CD4-positive, CD25-positive, alpha-beta regulatory T cell (primary cell): ENCODE measurements around the gene BTRC. TPM values are rescaled to one million over a fixed set of nuclear protein-coding genes. Genes with fewer than 3 reads are reported as not detected.

Experiments
- ATAC-seq, 2 donors: fragments of 150-1000 bp; cut with Tn5 transposase; one replicate each; pipeline ENCODE4 v1.10.0; 2021; ENCODE audit warnings: low read depth in 2 of 2, moderate number of reproducible peaks in 2 of 2, moderate library complexity in 1 of 2
- DNase-seq, 3 donors: peaks; one replicate each; pipeline versions ENCODE4 v3.0.0 to v3.0.0-alpha.2; 2012 to 2022; ENCODE audit warnings: mixed read lengths in 1 of 3
- H3K27ac ChIP-seq: one replicate; pipeline ENCODE4 v1.7.0; 2013; ENCODE audit warnings: mild to moderate bottlenecking, low read length; ENCODE audit not compliant: insufficient read depth, poor library complexity, severe bottlenecking
- H3K27me3 ChIP-seq: one replicate; pipeline ENCODE4 v1.7.0; 2013; ENCODE audit warnings: low read length; ENCODE audit not compliant: control insufficient read depth, insufficient read depth
- H3K36me3 ChIP-seq: one replicate; pipeline ENCODE4 v1.7.0; 2013; ENCODE audit warnings: mild to moderate bottlenecking, low read length, moderate library complexity; ENCODE audit not compliant: control insufficient read depth, insufficient read depth
- H3K4me1 ChIP-seq: 2 replicates; pipeline ENCODE4 v1.7.0; 2013; ENCODE audit warnings: mild to moderate bottlenecking, low read length; ENCODE audit not compliant: insufficient read depth, control insufficient read depth, poor library complexity, severe bottlenecking
- H3K4me3 ChIP-seq: one replicate; pipeline ENCODE4 v1.7.0; 2013; ENCODE audit warnings: low read depth, mild to moderate bottlenecking, low read length, moderate library complexity
- H3K9me3 ChIP-seq, 2 experiments: 1 replicate in 1 of 2; 2 replicates in 1 of 2; pipeline ENCODE4 v1.7.0; 2013; ENCODE audit warnings: low read length in 2 of 2, mild to moderate bottlenecking in 1 of 2, moderate library complexity in 1 of 2; ENCODE audit not compliant: control insufficient read depth in 2 of 2
- H3K27ac Mint-ChIP-seq, 3 donors: one replicate each; pipeline ENCODE4 v1.8.0; 2020 to 2022; ENCODE audit warnings: mild to moderate bottlenecking in 3 of 3, mixed read lengths in 3 of 3, moderate library complexity in 2 of 3
- H3K27me3 Mint-ChIP-seq: one replicate; pipeline ENCODE4 v1.8.0; 2022; ENCODE audit warnings: mild to moderate bottlenecking, mixed read lengths
- H3K36me3 Mint-ChIP-seq: one replicate; pipeline ENCODE4 v1.8.0; 2020; ENCODE audit warnings: mixed read lengths
- H3K4me1 Mint-ChIP-seq, 4 donors: one replicate each; pipeline ENCODE4 v1.8.0; 2020 to 2022; ENCODE audit warnings: mixed read lengths in 4 of 4, mild to moderate bottlenecking in 1 of 4
- H3K4me3 Mint-ChIP-seq, 4 donors: one replicate each; pipeline ENCODE4 v1.8.0; 2020 to 2022; ENCODE audit warnings: mild to moderate bottlenecking in 4 of 4, mixed read lengths in 4 of 4, moderate library complexity in 3 of 4
- H3K9me3 Mint-ChIP-seq, 7 donors: one replicate each; pipeline ENCODE4 v1.8.0; 2020 to 2022; ENCODE audit warnings: mixed read lengths in 7 of 7, mild to moderate bottlenecking in 3 of 7, moderate library complexity in 2 of 7
- polyA plus RNA-seq, 4 donors: library from polyadenylated mRNA; unstranded; fragments of 300-500 nt; fragmentation: Illumina TruSeq; gene quantifications; one replicate each; pipeline ENCODE4 v1.2.3, GENCODE V29; 2021
- total RNA-seq: library from RNA; stranded (reverse); gene quantifications from one replicate; pipeline ENCODE4 v1.2.3, GENCODE V29; 2022

The BTRC gene
- total and polyA plus RNA-seq, 5 donors from 2014 or later: 6.1 to 17.8 (median 8.9) TPM

DNA sequence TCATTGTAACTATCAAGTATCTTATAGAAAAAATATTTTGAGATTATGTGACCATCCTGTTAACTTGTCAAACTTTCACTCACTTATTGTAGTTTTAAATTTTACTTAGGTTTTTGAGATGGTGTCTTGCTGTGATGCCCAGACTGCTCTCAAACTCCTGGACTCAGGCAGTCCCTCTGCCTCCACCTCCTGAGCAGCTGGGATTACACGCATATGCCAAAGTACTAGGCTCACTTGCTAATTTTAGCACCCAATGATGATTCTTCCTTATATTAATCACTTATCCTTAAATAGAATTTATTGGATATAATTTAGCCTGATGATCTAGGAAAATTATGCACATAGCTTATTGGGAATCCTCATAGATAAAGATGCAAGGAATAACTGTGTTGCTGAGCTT is 104.9 kb downstream of the BTRC start:
- Histone ChIP-seq H3K36me3 (peaks cover under 1% of the 10 kb centered on the region), H3K9me3 (no peaks in the 10 kb centered on the region), H3K27me3 (no peaks in the 10 kb centered on the region), H3K4me1 (no peaks in the 10 kb centered on the region), H3K4me3 (no peak overlapping the region), H3K27ac (no peak overlapping the region)
- Mint-ChIP-seq H3K9me3 (no peaks in the 10 kb centered on the region), H3K27ac (no peak overlapping the region), H3K36me3 (no peaks in the 10 kb centered on the region), H3K27me3 (no peaks in the 10 kb centered on the region), H3K4me3 (no peak overlapping the region), H3K4me1 (peaks cover 4 to 9% (median 5%) of the 10 kb centered on the region in 4 donors)
- ATAC-seq (no peak), DNase-seq (no peak)

DNA sequence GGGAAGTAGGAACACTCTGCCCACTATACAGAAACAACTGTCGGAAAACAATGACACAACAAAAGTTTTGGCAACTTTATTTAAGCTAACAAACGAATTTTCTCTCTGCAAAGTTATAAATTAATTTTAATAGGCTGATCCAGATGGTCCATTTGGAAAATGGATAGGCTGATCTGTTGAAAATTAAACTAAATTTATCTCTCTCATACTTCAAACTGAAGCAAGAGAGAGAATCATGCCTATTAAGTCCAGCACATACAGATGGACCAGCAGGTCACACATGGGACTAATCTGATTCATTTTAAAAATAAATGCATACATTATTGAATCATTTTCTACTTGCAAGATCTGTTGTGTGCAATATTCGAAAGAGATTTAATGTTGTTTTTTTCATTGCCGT is 110.1 kb downstream of the BTRC start:
- Histone ChIP-seq H3K9me3 (no peaks in the 10 kb centered on the region), H3K4me3 (no peak overlapping the region), H3K36me3 (peaks cover 3% of the 10 kb centered on the region), H3K27ac (no peak overlapping the region), H3K27me3 (no peaks in the 10 kb centered on the region), H3K4me1 (no peaks in the 10 kb centered on the region)
- no peak for ATAC-seq
- Mint-ChIP-seq H3K27me3 (no peaks in the 10 kb centered on the region), H3K9me3 (no peaks in the 10 kb centered on the region), H3K27ac (no peak overlapping the region), H3K36me3 (peaks cover 4% of the 10 kb centered on the region), H3K4me1 (peaks cover 7 to 9% (median 8%) of the 10 kb centered on the region in 4 donors), H3K4me3 (no peak overlapping the region)
- DNase-seq: no peak

DNA sequence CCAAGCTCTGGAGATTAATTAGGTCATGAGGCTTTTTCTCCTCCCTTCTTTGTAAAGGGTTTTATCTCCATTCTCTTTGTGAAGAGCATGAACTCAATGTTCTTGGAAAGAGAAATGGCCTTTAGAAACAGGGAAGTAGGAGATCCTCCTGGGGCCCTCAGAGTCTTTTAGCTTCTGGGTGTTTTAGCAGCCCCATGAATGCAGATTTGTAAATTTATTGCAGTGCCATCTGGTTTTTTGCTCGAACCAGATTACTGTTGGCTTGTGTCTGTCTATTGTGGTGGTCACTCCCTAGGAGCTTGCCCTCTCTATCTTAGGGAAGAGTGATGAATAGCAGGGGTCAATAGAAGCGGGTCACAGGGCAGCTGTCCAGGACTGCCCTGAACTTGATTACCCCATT is 110.6 kb downstream of the BTRC start:
- peaks cover 3% of the 10 kb centered on the region for H3K36me3 ChIP-seq
- H3K9me3 ChIP-seq: no peaks in the 10 kb centered on the region
- H3K27ac ChIP-seq: no peak overlapping the region
- no peak overlapping the region for H3K27ac Mint-ChIP-seq
- no peak for DNase-seq
- peaks cover 4% of the 10 kb centered on the region for H3K36me3 Mint-ChIP-seq
- H3K4me1 ChIP-seq: no peaks in the 10 kb centered on the region
- no peaks in the 10 kb centered on the region for H3K27me3 Mint-ChIP-seq
- no peaks in the 10 kb centered on the region for H3K27me3 ChIP-seq
- H3K4me1 Mint-ChIP-seq: peaks cover 7 to 10% (median 9%) of the 10 kb centered on the region in 4 donors
- H3K4me3 ChIP-seq: no peak overlapping the region
- H3K9me3 Mint-ChIP-seq: no peaks in the 10 kb centered on the region
- ATAC-seq: no peak
- H3K4me3 Mint-ChIP-seq: no peak overlapping the region

DNA sequence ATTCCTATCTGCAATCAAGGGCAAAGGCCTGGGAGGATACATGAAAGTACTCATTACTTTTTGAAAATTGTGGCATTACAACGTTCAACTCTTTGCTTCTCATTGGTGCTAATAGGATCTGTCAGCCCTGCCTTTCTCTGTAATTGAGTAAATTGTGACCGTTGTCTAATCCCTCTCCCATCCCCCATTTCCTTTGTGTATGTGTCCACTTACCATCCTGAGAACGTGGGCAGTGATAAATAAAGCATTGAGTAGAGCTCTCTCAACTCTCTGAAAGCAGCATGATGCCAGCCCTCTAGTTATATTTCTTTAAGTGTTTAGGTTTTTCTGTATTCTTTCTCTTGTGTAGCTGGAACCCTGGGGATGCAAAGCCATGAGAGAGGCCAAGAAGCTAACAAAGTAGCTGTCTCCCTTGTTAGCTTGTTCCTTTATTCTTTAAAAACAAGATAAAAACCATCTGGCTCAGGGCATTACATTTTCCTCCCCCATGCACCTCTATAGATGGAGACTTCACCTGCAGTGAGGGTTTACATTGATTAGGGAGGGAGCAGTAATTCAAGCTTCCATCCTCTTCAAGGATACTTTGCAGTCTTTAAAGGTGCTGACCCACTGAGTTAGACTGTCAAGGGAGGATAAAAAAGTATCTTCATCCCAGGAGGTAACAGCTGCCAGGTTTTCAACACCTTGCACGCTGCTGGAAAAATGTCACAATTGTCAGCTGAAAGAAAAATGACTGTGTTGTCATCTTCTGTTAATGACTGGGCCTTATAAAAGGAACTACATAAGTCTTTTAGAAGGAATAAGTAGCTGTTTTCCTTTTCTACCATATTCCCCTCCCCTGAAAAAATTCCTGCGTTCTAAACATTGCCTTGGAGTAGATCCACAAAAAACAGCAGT is 112.3 kb downstream of the BTRC start:
- Mint-ChIP-seq H3K36me3 (peaks cover 4% of the 10 kb centered on the region), H3K27ac (no peak overlapping the region), H3K4me3 (no peak overlapping the region), H3K4me1 (peaks cover 7 to 10% (median 9%) of the 10 kb centered on the region in 4 donors), H3K9me3 (no peaks in the 10 kb centered on the region), H3K27me3 (no peaks in the 10 kb centered on the region)
- Histone ChIP-seq H3K27ac (no peak overlapping the region), H3K4me1 (no peaks in the 10 kb centered on the region), H3K9me3 (no peaks in the 10 kb centered on the region), H3K27me3 (no peaks in the 10 kb centered on the region), H3K4me3 (no peak overlapping the region), H3K36me3 (peaks cover 3% of the 10 kb centered on the region)
- ATAC-seq: no peak
- no peak for DNase-seq

DNA sequence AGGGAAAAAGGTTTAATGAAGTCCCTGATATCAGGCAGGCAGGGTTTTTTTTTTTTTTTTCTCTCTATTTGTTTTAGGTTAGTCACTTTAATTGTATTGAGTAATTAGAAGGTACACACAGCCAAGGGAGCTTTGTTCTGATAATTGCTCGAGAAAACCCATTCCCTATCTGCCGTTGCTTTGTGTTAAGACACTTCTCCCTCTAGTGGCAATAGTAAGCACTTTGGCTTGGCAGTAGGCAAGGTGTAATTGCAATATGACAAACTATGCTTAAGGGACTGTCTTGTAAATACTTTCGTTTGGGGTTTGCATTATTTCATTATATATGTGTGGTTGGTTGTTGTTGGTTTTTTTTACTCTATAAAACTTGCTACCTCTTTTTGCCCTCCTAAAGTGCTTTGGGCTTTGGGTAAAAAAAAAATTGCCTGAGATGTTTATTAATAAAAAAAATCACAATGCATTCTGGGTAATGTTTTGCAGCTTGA is 113.4 kb downstream of the BTRC start:
- H3K4me1 Mint-ChIP-seq: peaks cover 7 to 10% (median 9%) of the 10 kb centered on the region in 4 donors
- DNase-seq: peak; percentile 3 to 78 (median 58)
- H3K9me3 Mint-ChIP-seq: no peaks in the 10 kb centered on the region
- ATAC-seq: peak; percentile 78 to 83
- H3K27me3 ChIP-seq: no peaks in the 10 kb centered on the region
- H3K4me1 ChIP-seq: no peaks in the 10 kb centered on the region
- H3K4me3 ChIP-seq: peak overlapping the region; percentile 6
- no peak overlapping the region for H3K27ac Mint-ChIP-seq
- H3K36me3 Mint-ChIP-seq: peaks cover 4% of the 10 kb centered on the region
- H3K27ac ChIP-seq: no peak overlapping the region
- H3K36me3 ChIP-seq: peaks cover 3% of the 10 kb centered on the region
- no peaks in the 10 kb centered on the region for H3K27me3 Mint-ChIP-seq
- peak overlapping the region in 1 of 4 donors; percentile 27 for H3K4me3 Mint-ChIP-seq
- no peaks in the 10 kb centered on the region for H3K9me3 ChIP-seq

DNA sequence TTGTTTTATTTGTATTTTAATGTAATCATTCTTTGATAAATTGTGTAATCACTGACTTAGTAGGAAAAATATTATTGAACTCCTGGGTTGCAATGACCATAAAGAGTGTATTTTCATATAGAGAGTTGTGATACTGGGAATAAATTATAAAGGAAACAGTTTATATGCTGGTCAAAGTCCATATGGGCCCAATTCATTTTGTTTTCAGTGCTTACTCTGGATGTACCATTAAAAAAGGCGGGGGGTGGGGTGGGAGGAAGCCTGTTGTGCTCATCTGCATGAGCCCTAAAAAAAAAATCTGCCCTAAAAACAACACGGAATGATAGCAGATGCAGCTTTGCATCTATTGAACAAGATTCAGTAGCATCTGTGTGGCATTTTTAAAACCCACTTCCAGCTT is 114.2 kb downstream of the BTRC start:
- Mint-ChIP-seq H3K9me3 (no peaks in the 10 kb centered on the region), H3K27ac (no peak overlapping the region), H3K27me3 (no peaks in the 10 kb centered on the region), H3K4me1 (peaks cover 8 to 11% (median 10%) of the 10 kb centered on the region in 4 donors), H3K36me3 (peaks cover 9% of the 10 kb centered on the region), H3K4me3 (no peak overlapping the region)
- ATAC-seq (no peak), DNase-seq (no peak)
- H3K27me3 ChIP-seq: no peaks in the 10 kb centered on the region
- H3K27ac ChIP-seq: no peak overlapping the region
- peaks cover 3% of the 10 kb centered on the region for H3K36me3 ChIP-seq
- H3K9me3 ChIP-seq: no peaks in the 10 kb centered on the region
- H3K4me1 ChIP-seq: no peaks in the 10 kb centered on the region
- no peak overlapping the region for H3K4me3 ChIP-seq

DNA sequence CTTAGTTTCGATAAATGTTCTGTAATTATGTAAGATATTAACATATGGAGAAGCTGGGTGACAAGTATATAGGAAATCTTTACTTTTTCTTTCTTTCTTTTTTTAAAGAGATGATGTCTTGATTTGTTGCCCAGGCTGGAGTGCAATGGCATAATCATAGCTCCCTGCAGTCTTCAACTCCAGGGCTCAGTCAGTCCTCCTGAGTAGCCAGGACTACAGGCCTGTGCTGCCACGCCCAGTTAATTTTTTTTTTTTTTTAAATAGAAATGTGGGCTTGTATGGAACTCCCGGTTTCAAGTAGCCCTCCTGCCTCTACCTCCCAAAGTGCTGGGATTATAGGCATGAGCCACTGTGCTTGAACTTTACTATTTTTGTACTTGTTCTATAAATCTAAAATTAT is 122.4 kb downstream of the BTRC start:
- Histone ChIP-seq H3K36me3 (peaks cover 4% of the 10 kb centered on the region), H3K27ac (no peak overlapping the region), H3K4me1 (no peaks in the 10 kb centered on the region), H3K9me3 (no peaks in the 10 kb centered on the region), H3K27me3 (no peaks in the 10 kb centered on the region), H3K4me3 (no peak overlapping the region)
- H3K36me3 Mint-ChIP-seq: peaks cover 27% of the 10 kb centered on the region
- no peak overlapping the region for H3K27ac Mint-ChIP-seq
- ATAC-seq: no peak
- no peak overlapping the region for H3K4me3 Mint-ChIP-seq
- DNase-seq: no peak
- peaks cover 10 to 20% (median 11%) of the 10 kb centered on the region in 4 donors for H3K4me1 Mint-ChIP-seq
- no peaks in the 10 kb centered on the region for H3K27me3 Mint-ChIP-seq
- no peaks in the 10 kb centered on the region for H3K9me3 Mint-ChIP-seq
